ENCODE data around the gene TBX21. TPM values are rescaled to one million over a fixed set of nuclear protein-coding genes. Genes with fewer than 3 reads are reported as not detected.

Gene TBX21
- total and polyA plus RNA-seq, 10 of the 15 experiments (the other 5 are each of a cell fraction or from before 2014, with no cell fraction given), result 0.63 to 9.6 (median 5.0) TPM

- Histone ChIP-seq H2AFZ (ENCODE audit: control insufficient read depth, low read depth, low read length) (no peak overlapping the region), H3K9ac (ENCODE audit: control insufficient read depth, insufficient read depth, low read length) (peak overlapping the region; percentile 19; the same call in 1 of the 2 replicates), H3K4me2 (ENCODE audit: control insufficient read depth, insufficient read depth) (peak overlapping the region; percentile 68), H3K36me3 (ENCODE audit: control insufficient read depth in 2 of 2, insufficient read depth in 2 of 2, low read length in 1 of 2) (no peaks in the 10 kb centered on the region), H3K27ac (ENCODE audit: control insufficient read depth, insufficient read depth) (no peak overlapping the region), H4K20me1 (ENCODE audit: control insufficient read depth, insufficient read depth) (no peaks in the 10 kb centered on the region; the same call in 1 of the 2 replicates), H3K4me3 (no peak overlapping the region), H3K4me1 (ENCODE audit: control insufficient read depth, insufficient read depth, low read length) (peaks cover 77% of the 10 kb centered on the region), H3K79me2 (ENCODE audit: control insufficient read depth, insufficient read depth, low read length) (no peaks in the 10 kb centered on the region), H3K27me3 (replicated peaks in 1 of 2; ENCODE audit: control insufficient read depth in 2 of 2, insufficient read depth in 2 of 2, low read length in 1 of 2) (no peaks in the 10 kb centered on the region; a peak in 2 of 4 replicates), H3K9me3 (replicated peaks; ENCODE audit: control insufficient read depth, insufficient read depth, low read length) (no peaks in the 10 kb centered on the region)
- POLR2A ChIA-PET, result interaction anchor here (0.6 to 7.3 kb wide), 8 partner anchors 10 to 400 kb away, joined by 3 to 76 read pairs (median 4); partner anchors contain the start of gene TBX21
- CTCF ChIA-PET, result interaction anchor here (1.0 to 9.0 kb wide), 10 partner anchors 9 to 66 kb away, joined by 3 to 229 read pairs (median 5); partner anchors contain the start of genes KPNB1 and TBX21
- DNase-seq (ENCODE audit: low read depth, low spot score) (no peak), FAIRE-seq (no peak), ATAC-seq (peak; percentile 30)
- intact Hi-C loops (cut with micrococcal nuclease; ENCODE audit: unreplicated experiment) (loop anchor here (2.0 kb wide), 1 partner anchor 17 kb away; the partner anchor contains the start of gene TBX21), in situ Hi-C loops (cut with MboI) (no loop called here)
- BruUV-seq (replicated peaks), result no TSS peak
- WGBS (ENCODE audit: insufficient coverage, insufficient replicate concordance, low lambda C conversion rate, missing lambda C conversion rate), result 28% methylated on average over 10 of the region's 10 CpGs
- TF ChIP-seq MEF2B (IDR thresholded peaks at IDR 0.05; ENCODE audit: partially characterized antibody, poor library complexity, severe bottlenecking) (peak; percentile 94), IKZF1 (conservative IDR thresholded peaks at IDR 0.05) (peak; percentile 43; the same call in 1 of the 2 replicates), CBFB (IDR thresholded peaks at IDR 0.05; ENCODE audit: low read depth) (no peak), GATAD2B (conservative IDR thresholded peaks at IDR 0.05; ENCODE audit: low read depth) (0 out of 2 replicates have a peak, but pooled peaks have one; percentile 15), CEBPB (IDR thresholded peaks at IDR 0.05; ENCODE audit: borderline replicate concordance in 1 of 2, low read depth in 2 of 2, low read length in 2 of 2) (no peak), CUX1 (IDR thresholded peaks at IDR 0.05; ENCODE audit: insufficient replicate concordance, low read depth, low read length) (peak; percentile 46), MEF2A (IDR thresholded peaks at IDR 0.05; ENCODE audit: insufficient read depth, low read depth, low read length) (0 out of 2 replicates have a peak, but pooled peaks have one; percentile 16), TCF12 (IDR thresholded peaks at IDR 0.05; ENCODE audit: low read depth, low read length) (0 out of 2 replicates have a peak, but pooled peaks have one; percentile 9), NR2F1 (conservative IDR thresholded peaks at IDR 0.05) (0 out of 2 replicates have a peak, but pooled peaks have one; percentile 38), MXI1 (IDR thresholded peaks at IDR 0.05; ENCODE audit: low read depth, low read length) (0 out of 2 replicates have a peak, but pooled peaks have one; percentile 14), CREM (IDR thresholded peaks at IDR 0.05; ENCODE audit: low read depth) (no peak), TCF3 (IDR thresholded peaks at IDR 0.05; ENCODE audit: borderline replicate concordance, insufficient read depth, low read depth, low read length) (no peak), SPI1 (IDR thresholded peaks at IDR 0.05; ENCODE audit: borderline replicate concordance, insufficient read depth, low read depth, low read length) (0 out of 2 replicates have a peak, but pooled peaks have one; percentile 15), NBN (IDR thresholded peaks at IDR 0.05) (0 out of 2 replicates have a peak, but pooled peaks have one; percentile 17)
- RAD21 ChIA-PET (ENCODE audit: unreplicated experiment), result interaction anchor here (0.9 to 8.3 kb wide), 9 partner anchors 8 to 127 kb away, joined by 3 to 142 read pairs (median 6); partner anchors contain the start of genes TBKBP1 and TBX21
- SMC1A ChIA-PET (ENCODE audit: uncharacterized antibody, unreplicated experiment), result interaction anchor here (0.8 to 5.9 kb wide), 9 partner anchors 8 to 52 kb away, joined by 3 to 56 read pairs (median 10); partner anchors contain the start of gene TBX21
Observed at GRCh38 chr17:47715669-47716325, 17.2 kb upstream of the TBX21 start.

Measured in GM12878 (cell line).